GM12878 (cell line): Measurements from ENCODE around the gene PTGR2. TPM values are rescaled to one million over a fixed set of nuclear protein-coding genes. Genes with fewer than 3 reads are reported as not detected.

Experiments
- ATAC-seq: fragments of 200-7000 bp; cut with Tn5 transposase; 3 replicates; pipeline ENCODE4 v1.9.1; 2020; ENCODE audit warnings: mild to moderate bottlenecking, moderate library complexity
- BruUV-seq: library from RNA; stranded (reverse); fragments of 400-500 nt; replicated peaks from 2 replicates; lab custom pipeline; 2021; lab: Mats Ljungman, UMichigan
- CTCF ChIA-PET: fragments of 300-600 bp; sonication (Branson Sonifier 250); formaldehyde crosslinking; extraction: SDS; loops from one replicate; lab custom pipeline; 2021; ENCODE audit warnings: inconsistent platforms; lab: Yijun Ruan, JAX
- POLR2A ChIA-PET: fragments of 350-600 bp; formaldehyde crosslinking; extraction: SDS; loops from one replicate; lab custom pipeline; 2021; ENCODE audit warnings: inconsistent platforms; lab: Charles Lee
- RAD21 ChIA-PET: fragments of 300-600 bp; sonication (Branson Sonifier 250); formaldehyde crosslinking; loops from one replicate; lab custom pipeline; 2023; ENCODE audit warnings: antibody characterized with exemption; ENCODE audit not compliant: unreplicated experiment; lab: Charles Lee
- SMC1A ChIA-PET: fragments of 300-600 bp; sonication (Branson Sonifier 250); formaldehyde crosslinking; loops from one replicate; lab custom pipeline; 2023; ENCODE audit not compliant: unreplicated experiment, uncharacterized antibody; lab: Charles Lee
- DNase-seq: peaks from one replicate; pipeline ENCODE4 v3.0.0-alpha.2; 2011; ENCODE audit warnings: low read depth, low spot score
- FAIRE-seq: peaks from 3 replicates; lab custom pipeline; 2011; peaks lifted over from hg19 to GRCh38; lab: Jason Lieb, UNC
- H2AFZ ChIP-seq: 2 replicates; pipeline ENCODE4 v1.6.0; 2011; ENCODE audit warnings: low read depth, low read length, control low read depth; ENCODE audit not compliant: control insufficient read depth
- H3K27ac ChIP-seq: 2 replicates; pipeline ENCODE4 v1.5.1; 2011; ENCODE audit warnings: control low read depth; ENCODE audit not compliant: control insufficient read depth, insufficient read depth
- H3K27me3 ChIP-seq, 2 experiments: replicated peaks in 1 of 2; 2 replicates each; pipeline versions ENCODE4 v1.6.0 to v1.6.1; 2011; ENCODE audit warnings: low read length in 1 of 2; ENCODE audit not compliant: control insufficient read depth in 2 of 2, insufficient read depth in 2 of 2
- H3K36me3 ChIP-seq, 2 experiments: 2 replicates each; pipeline ENCODE4 v1.5.1; 2011; ENCODE audit warnings: low read length in 1 of 2; ENCODE audit not compliant: control insufficient read depth in 2 of 2, insufficient read depth in 2 of 2
- H3K4me1 ChIP-seq: 2 replicates; pipeline ENCODE4 v1.6.1; 2011; ENCODE audit warnings: mild to moderate bottlenecking, low read length, moderate library complexity, mixed read lengths; ENCODE audit not compliant: control insufficient read depth, insufficient read depth
- H3K4me2 ChIP-seq: 2 replicates; pipeline ENCODE4 v1.6.0; 2011; ENCODE audit warnings: control low read depth; ENCODE audit not compliant: control insufficient read depth, insufficient read depth
- H3K4me3 ChIP-seq: fragments of 200-600 bp; sonication (generic); 2 replicates; pipeline ENCODE4 v1.5.1; 2016
- H3K79me2 ChIP-seq: 2 replicates; pipeline ENCODE4 v1.6.0; 2011; ENCODE audit warnings: low read length; ENCODE audit not compliant: control insufficient read depth, insufficient read depth
- H3K9ac ChIP-seq: 2 replicates; pipeline ENCODE4 v1.8.0; 2011; ENCODE audit warnings: low read length, control low read depth, mixed read lengths; ENCODE audit not compliant: control insufficient read depth, insufficient read depth
- H3K9me3 ChIP-seq: replicated peaks from 3 replicates; pipeline ENCODE4 v1.5.1; 2011; ENCODE audit warnings: mild to moderate bottlenecking, low read length; ENCODE audit not compliant: control insufficient read depth, insufficient read depth
- H4K20me1 ChIP-seq: 2 replicates; pipeline ENCODE4 v1.6.0; 2011; ENCODE audit not compliant: control insufficient read depth, insufficient read depth
- BACH1 ChIP-seq: fragments of 450-650 bp; IDR thresholded peaks from 2 replicates; pipeline ENCODE4 v1.6.1; 2017; ENCODE audit warnings: mild to moderate bottlenecking, borderline replicate concordance
- CBFB ChIP-seq: IDR thresholded peaks from 2 replicates; pipeline ENCODE4 v1.6.1; 2016; ENCODE audit warnings: antibody characterized with exemption, low read depth
- CHD4 ChIP-seq: fragments of 200-600 bp; sonication (generic); IDR thresholded peaks from 2 replicates; pipeline ENCODE4 v1.6.1; 2016; ENCODE audit warnings: mild to moderate bottlenecking
- CUX1 ChIP-seq: IDR thresholded peaks from 2 replicates; pipeline ENCODE4 v1.6.1; 2012; ENCODE audit warnings: improper control_type of control experiment, low read depth, low read length; ENCODE audit not compliant: insufficient replicate concordance
- E2F8 ChIP-seq: fragments of 450-650 bp; IDR thresholded peaks from 2 replicates; pipeline ENCODE4 v1.6.1; 2018; ENCODE audit warnings: mild to moderate bottlenecking, low read depth, moderate library complexity; ENCODE audit not compliant: partially characterized antibody
- NR2C1 ChIP-seq: fragments of 450-650 bp; IDR thresholded peaks from 2 replicates; pipeline ENCODE4 v1.6.1; 2017; ENCODE audit warnings: antibody characterized with exemption, mild to moderate bottlenecking, moderate library complexity
- NRF1 ChIP-seq: conservative IDR thresholded peaks from 2 replicates; pipeline ENCODE4 v1.6.1; 2011; ENCODE audit warnings: mild to moderate bottlenecking, low read depth, low read length, improper control_type of control experiment
- POLR2A ChIP-seq: IDR thresholded peaks from 2 replicates; pipeline ENCODE4 v1.6.1; 2011; ENCODE audit warnings: low read depth, mild to moderate bottlenecking, low read length
- RELB ChIP-seq: fragments of 450-650 bp; IDR thresholded peaks from 2 replicates; pipeline ENCODE4 v1.6.1; 2017; ENCODE audit warnings: low read depth, mild to moderate bottlenecking, moderate library complexity
- SPI1 ChIP-seq: IDR thresholded peaks from 2 replicates; pipeline ENCODE4 v1.6.1; 2011; ENCODE audit warnings: low read depth, mild to moderate bottlenecking, low read length, moderate library complexity, borderline replicate concordance; ENCODE audit not compliant: insufficient read depth
- SUZ12 ChIP-seq: fragments of 200-600 bp; sonication (generic); IDR thresholded peaks from one replicate; pipeline ENCODE4 v1.6.1; 2018; ENCODE audit warnings: antibody characterized with exemption, mild to moderate bottlenecking; ENCODE audit not compliant: unreplicated experiment
- USF2 ChIP-seq: IDR thresholded peaks from 2 replicates; pipeline ENCODE4 v1.6.1; 2011; ENCODE audit warnings: low read depth, low read length, improper control_type of control experiment, borderline replicate concordance
- ZNF217 ChIP-seq: fragments of 450-650 bp; IDR thresholded peaks from 2 replicates; pipeline ENCODE4 v1.6.1; 2017; ENCODE audit warnings: antibody characterized with exemption, mild to moderate bottlenecking
- WGBS: methylation state at CpG from one replicate; pipeline ENCODE4 v1.1.6; 2016; ENCODE audit warnings: low lambda C conversion rate; ENCODE audit not compliant: insufficient replicate concordance, insufficient coverage; ENCODE audit errors: missing lambda C conversion rate; 5-methylcytosine and 5-hydroxymethylcytosine counted together
- in situ Hi-C: fragments of 300-500 bp; cut with MboI; formaldehyde crosslinking; loops from 9 replicates; pipeline ENCODE4 v1.14.3; 2018; ENCODE audit warnings: mixed read lengths
- intact Hi-C: fragments of 100-400 bp; cut with micrococcal nuclease; formaldehyde crosslinking; loops from one replicate; pipeline ENCODE4 v1.14.2; 2022; ENCODE audit not compliant: unreplicated experiment
- polyA plus RNA-seq, 11 experiments: library from polyadenylated mRNA; depleted of rRNA in 4 of 11; unstranded in 6 of 11; stranded (reverse) in 5 of 11; fragments of >200 nt; fragmentation: Nextera tagmentation in 4 of 11; fragmentation: Illumina TruSeq in 1 of 11; extraction: Ambion mirVana in 4 of 11; extraction: Trizol in 1 of 11; gene quantifications; 1 replicate in 1 of 11; 2 replicates in 10 of 11; pipeline versions ENCODE4 v1.2.1 to v1.2.3, GENCODE V29; 2011 to 2016; ENCODE audit warnings: inconsistent platforms in 2 of 11, missing spikeins in 2 of 11, low read depth in 1 of 11
- total RNA-seq, 4 experiments: library from RNA; depleted of rRNA in 3 of 4; stranded (reverse); fragments of >200 nt in 3 of 4; fragmentation: Illumina TruSeq in 1 of 4; extraction: Trizol in 1 of 4; gene quantifications; 2 replicates each; pipeline versions ENCODE4 v1.2.1 to v1.2.3, GENCODE V29; 2013 to 2021

The PTGR2 gene
- total and polyA plus RNA-seq, 10 of the 15 experiments (the other 5 are each of a cell fraction or from before 2014, with no cell fraction given): 3.3 to 12.8 (median 8.4) TPM

- TF ChIP-seq CUX1 (no peak), E2F8 (no peak)
Measured at GRCh38 chr14:73877790-73878189, 26.2 kb downstream of the PTGR2 start (continued).

GRCh38 chr14:73878436-73878835 lies 26.8 kb downstream of the PTGR2 start:
- CTCF ChIA-PET: interaction anchor here (1.3 kb wide), 1 partner anchor 9 kb away, joined by 6 read pairs; no protein-coding TSS in a partner anchor
- 90% methylated on average over 6 of the region's 6 CpGs for WGBS
- Histone ChIP-seq H3K4me2 (no peak overlapping the region), H2AFZ (no peak overlapping the region), H3K9me3 (no peaks in the 10 kb centered on the region), H3K4me1 (no peaks in the 10 kb centered on the region), H3K9ac (no peak overlapping the region), H3K79me2 (no peaks in the 10 kb centered on the region), H3K27ac (no peak overlapping the region), H3K27me3 (no peaks in the 10 kb centered on the region), H4K20me1 (no peaks in the 10 kb centered on the region), H3K4me3 (no peak overlapping the region), H3K36me3 (no peaks in the 10 kb centered on the region)
- in situ Hi-C loops: no loop called here
- intact Hi-C loops: no loop called here
- no peak for DNase-seq
- SMC1A ChIA-PET: interaction anchor here (1.3 to 1.6 kb wide), 2 partner anchors 7 to 10 kb away, joined by 3 to 4 read pairs; no protein-coding TSS in a partner anchor
- RAD21 ChIA-PET: interaction anchor here (0.6 kb wide), 1 partner anchor 76 kb away, joined by 3 read pairs; no protein-coding TSS in a partner anchor
- no peak for FAIRE-seq
- BruUV-seq: no TSS peak
- POLR2A ChIA-PET: no interaction called here
- ATAC-seq: no peak
- TF ChIP-seq CBFB (no peak), NRF1 (no peak), ZNF217 (no peak), SPI1 (no peak), BACH1 (no peak), USF2 (no peak), SUZ12 (no peak), CHD4 (no peak), POLR2A (no peak), RELB (no peak), NR2C1 (no peak)
